ENCODE data around the gene GPR18. TPM values are rescaled to one million over a fixed set of nuclear protein-coding genes. Genes with fewer than 3 reads are reported as not detected.

Gene GPR18
- total RNA-seq, 1 donor from 2014 or later, result not detected

- TF ChIP-seq, protein P1, sequence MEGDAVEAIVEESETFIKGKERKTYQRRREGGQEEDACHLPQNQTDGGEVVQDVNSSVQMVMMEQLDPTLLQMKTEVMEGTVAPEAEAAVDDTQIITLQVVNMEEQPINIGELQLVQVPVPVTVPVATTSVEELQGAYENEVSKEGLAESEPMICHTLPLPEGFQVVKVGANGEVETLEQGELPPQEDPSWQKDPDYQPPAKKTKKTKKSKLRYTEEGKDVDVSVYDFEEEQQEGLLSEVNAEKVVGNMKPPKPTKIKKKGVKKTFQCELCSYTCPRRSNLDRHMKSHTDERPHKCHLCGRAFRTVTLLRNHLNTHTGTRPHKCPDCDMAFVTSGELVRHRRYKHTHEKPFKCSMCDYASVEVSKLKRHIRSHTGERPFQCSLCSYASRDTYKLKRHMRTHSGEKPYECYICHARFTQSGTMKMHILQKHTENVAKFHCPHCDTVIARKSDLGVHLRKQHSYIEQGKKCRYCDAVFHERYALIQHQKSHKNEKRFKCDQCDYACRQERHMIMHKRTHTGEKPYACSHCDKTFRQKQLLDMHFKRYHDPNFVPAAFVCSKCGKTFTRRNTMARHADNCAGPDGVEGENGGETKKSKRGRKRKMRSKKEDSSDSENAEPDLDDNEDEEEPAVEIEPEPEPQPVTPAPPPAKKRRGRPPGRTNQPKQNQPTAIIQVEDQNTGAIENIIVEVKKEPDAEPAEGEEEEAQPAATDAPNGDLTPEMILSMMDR (conservative IDR thresholded peaks at IDR 0.05; ENCODE audit: low read depth, low read length), result no peak
- H3K4me3 ChIP-seq (ENCODE audit: low read depth, low read length), result no peak overlapping the region
- DNase-seq (ENCODE audit: low read depth), result no peak
Measured at GRCh38 chr13:99282264-99283231, 24.4 kb upstream of the GPR18 start.

- no peak overlapping the region for H3K4me3 ChIP-seq (ENCODE audit: low read depth, low read length)
- TF ChIP-seq, protein P1 (conservative IDR thresholded peaks at IDR 0.05; ENCODE audit: low read depth, low read length), result no peak
- no peak for DNase-seq (ENCODE audit: low read depth)
Measured at GRCh38 chr13:99281811-99282263, 23.7 kb upstream of the GPR18 start.

DNA sequence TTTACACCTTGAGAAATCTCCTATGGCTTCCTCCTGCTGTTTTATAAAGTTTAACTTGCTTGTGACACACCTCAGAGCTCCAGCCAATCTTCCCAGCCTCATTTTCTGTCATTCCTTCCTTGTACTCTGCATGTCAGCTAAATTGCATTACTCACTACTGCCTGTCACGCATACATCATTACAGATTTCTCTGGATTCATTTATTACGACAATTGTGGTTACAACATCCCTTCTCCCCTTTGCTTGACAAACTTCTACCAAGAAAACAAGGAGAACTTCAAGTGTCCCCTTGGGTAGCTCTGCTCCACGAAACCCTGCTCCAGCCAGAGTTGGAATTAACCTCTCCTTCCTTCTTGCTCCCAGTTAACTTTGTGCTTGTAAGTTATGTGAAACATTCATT lies 22.0 kb upstream of the GPR18 start:
- peak; percentile 90 for DNase-seq (ENCODE audit: low read depth)
- H3K4me3 ChIP-seq (ENCODE audit: low read depth, low read length), result no peak overlapping the region
- TF ChIP-seq, protein P1 (conservative IDR thresholded peaks at IDR 0.05; ENCODE audit: low read depth, low read length), result no peak

GRCh38 chr13:99279637-99280036 lies 21.5 kb upstream of the GPR18 start:
- TF ChIP-seq, protein P1 (conservative IDR thresholded peaks at IDR 0.05; ENCODE audit: low read depth, low read length), result no peak
- peak overlapping the region; percentile 7 for H3K4me3 ChIP-seq (ENCODE audit: low read depth, low read length)
- DNase-seq (ENCODE audit: low read depth), result no peak

DNA sequence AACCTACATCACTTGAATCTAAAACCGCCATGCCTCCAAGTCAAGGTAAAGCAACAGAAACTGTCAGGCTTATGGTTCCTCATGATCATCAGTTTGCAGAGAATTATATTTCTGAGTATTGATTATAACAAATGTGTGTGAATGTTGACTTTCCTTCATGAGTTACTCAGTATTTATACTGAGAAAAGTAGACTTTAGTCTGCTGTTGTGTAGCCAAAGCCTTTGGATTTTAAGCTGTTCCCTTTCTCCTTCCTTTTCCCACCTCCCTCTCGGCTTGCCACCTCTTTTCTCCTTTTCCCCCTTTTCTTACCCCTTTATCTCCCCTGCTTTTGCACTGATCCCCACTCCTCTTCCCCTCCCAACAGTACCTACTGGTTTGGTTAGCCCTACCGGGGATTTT lies 20.7 kb upstream of the GPR18 start:
- DNase-seq (ENCODE audit: low read depth), result no peak
- H3K4me3 ChIP-seq (ENCODE audit: low read depth, low read length), result no peak overlapping the region
- TF ChIP-seq, protein P1 (conservative IDR thresholded peaks at IDR 0.05; ENCODE audit: low read depth, low read length), result no peak

DNA sequence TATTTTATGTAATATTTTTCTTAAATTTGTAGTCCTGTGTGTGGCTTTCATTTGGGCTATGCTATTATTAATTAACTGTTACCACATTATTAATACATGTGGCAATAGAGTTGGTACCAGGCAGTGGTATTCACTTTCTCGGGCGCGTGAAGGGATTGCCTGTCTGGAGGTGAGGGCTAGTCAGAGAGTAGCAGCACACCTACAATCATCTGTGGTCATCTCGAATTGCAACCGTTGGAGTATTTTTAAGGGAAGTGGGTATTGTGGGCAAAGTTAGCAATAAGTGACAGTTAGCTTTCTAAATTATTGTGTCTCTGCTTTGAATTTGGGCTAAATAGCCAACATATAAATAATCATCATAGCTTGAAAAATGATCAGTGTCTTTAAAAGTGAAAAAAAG lies 20.0 kb upstream of the GPR18 start:
- no peak for DNase-seq (ENCODE audit: low read depth)
- TF ChIP-seq, protein P1 (conservative IDR thresholded peaks at IDR 0.05; ENCODE audit: low read depth, low read length), result no peak
- no peak overlapping the region for H3K4me3 ChIP-seq (ENCODE audit: low read depth, low read length)

All from epithelial cell of proximal tubule (primary cell).